ENCODE data around the gene ZBTB7C. TPM values are rescaled to one million over a fixed set of nuclear protein-coding genes. Genes with fewer than 3 reads are reported as not detected.

ZBTB7C gene
- total RNA-seq, 1 experiment from 2014 or later: 0.33 TPM

DNA sequence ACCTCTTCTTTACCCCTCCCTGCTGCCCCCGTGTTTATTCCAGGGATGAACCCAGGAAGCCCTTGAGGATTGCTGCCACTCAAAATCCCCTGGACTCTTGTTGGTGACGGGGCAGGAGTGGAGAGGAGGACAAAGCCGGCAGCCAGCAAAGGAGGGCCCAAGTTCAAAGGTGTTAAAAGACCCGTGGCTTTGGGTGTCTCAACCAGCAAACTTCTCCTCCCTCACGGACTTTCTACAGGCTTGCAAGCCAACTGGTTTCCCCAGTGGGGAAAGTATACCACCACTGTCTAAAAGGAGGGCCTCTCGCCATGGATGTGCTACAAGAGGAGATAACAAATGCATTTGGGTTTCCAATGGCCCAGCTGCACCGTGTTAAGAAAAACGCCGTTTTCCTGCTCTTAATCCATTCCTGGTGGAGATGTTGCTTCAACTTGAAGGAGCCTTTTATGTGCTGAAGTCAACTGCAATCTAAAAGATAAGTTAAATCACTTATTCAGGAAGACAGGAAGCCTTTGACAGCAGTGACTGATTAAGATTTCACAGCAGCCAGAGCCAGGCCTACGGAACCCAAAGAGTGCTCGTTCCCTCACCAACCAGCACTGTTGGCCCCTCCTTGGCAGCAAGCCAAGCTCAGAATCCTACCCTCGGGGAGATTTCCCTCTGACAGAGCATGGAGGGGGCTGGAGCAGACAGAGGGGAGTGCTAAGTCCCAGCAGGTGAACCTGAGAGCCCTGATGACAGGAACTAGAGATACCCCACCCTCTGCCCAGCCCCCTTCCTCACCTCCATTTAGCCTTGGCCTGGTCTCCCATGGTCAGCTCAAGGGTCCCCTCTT lies 57.8 kb downstream of the ZBTB7C start:
- no peaks in the 10 kb centered on the region for H3K9me3 Mint-ChIP-seq
- H3K23me2 ChIP-seq (ENCODE audit: insufficient read length, low read depth, low read length, poor library complexity, severe bottlenecking): no peaks in the 10 kb centered on the region
- H3K79me2 ChIP-seq (ENCODE audit: insufficient read depth, low read length): no peaks in the 10 kb centered on the region
- H3K4me1 Mint-ChIP-seq: peaks cover 2 to 5% of the 10 kb centered on the region in 2 experiments
- H3K27ac ChIP-seq (ENCODE audit: insufficient read length, low read depth, low read length): no peak overlapping the region
- H3K4me2 ChIP-seq (ENCODE audit: insufficient read depth, insufficient read length, low read length): no peak overlapping the region
- TF ChIP-seq, protein P1, sequence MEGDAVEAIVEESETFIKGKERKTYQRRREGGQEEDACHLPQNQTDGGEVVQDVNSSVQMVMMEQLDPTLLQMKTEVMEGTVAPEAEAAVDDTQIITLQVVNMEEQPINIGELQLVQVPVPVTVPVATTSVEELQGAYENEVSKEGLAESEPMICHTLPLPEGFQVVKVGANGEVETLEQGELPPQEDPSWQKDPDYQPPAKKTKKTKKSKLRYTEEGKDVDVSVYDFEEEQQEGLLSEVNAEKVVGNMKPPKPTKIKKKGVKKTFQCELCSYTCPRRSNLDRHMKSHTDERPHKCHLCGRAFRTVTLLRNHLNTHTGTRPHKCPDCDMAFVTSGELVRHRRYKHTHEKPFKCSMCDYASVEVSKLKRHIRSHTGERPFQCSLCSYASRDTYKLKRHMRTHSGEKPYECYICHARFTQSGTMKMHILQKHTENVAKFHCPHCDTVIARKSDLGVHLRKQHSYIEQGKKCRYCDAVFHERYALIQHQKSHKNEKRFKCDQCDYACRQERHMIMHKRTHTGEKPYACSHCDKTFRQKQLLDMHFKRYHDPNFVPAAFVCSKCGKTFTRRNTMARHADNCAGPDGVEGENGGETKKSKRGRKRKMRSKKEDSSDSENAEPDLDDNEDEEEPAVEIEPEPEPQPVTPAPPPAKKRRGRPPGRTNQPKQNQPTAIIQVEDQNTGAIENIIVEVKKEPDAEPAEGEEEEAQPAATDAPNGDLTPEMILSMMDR (conservative IDR thresholded peaks at IDR 0.05): no peak
- H3K56ac ChIP-seq (ENCODE audit: insufficient read length, low read depth, low read length): no peak overlapping the region
- no peak overlapping the region for H3K9ac ChIP-seq (ENCODE audit: extremely low read depth, insufficient read length, low read length)
- no peaks in the 10 kb centered on the region for H3K9me3 ChIP-seq (ENCODE audit: control insufficient read depth, low read depth, low read length)
- no peak for DNase-seq
- no peaks in the 10 kb centered on the region for H3K27me3 ChIP-seq (ENCODE audit: insufficient read depth, low read length)
- H2AK5ac ChIP-seq (ENCODE audit: insufficient read length, low read length): no peak overlapping the region
- H2AFZ ChIP-seq (ENCODE audit: low read length): no peak overlapping the region
- H3K4me1 ChIP-seq (ENCODE audit: insufficient read depth, low read length): no peaks in the 10 kb centered on the region
- H3K79me1 ChIP-seq (ENCODE audit: insufficient read depth, low read depth, low read length, poor library complexity, severe bottlenecking): no peaks in the 10 kb centered on the region
- H4K8ac ChIP-seq (replicated peaks; ENCODE audit: insufficient read length, low read depth, low read length): no peak overlapping the region
- no peak overlapping the region for H3K4me3 Mint-ChIP-seq
- peaks cover 4% of the 10 kb centered on the region for H3K27me3 Mint-ChIP-seq (ENCODE audit: low read depth)
- no peak overlapping the region for H3K23ac ChIP-seq (ENCODE audit: insufficient read length, low read depth, low read length)
- no CpG with 5 or more reads among the region's 12 CpGs for WGBS (ENCODE audit: extremely low coverage, insufficient read length, low lambda C conversion rate)
- H3K14ac ChIP-seq (ENCODE audit: insufficient read depth, low read length): no peak overlapping the region
- H3K4ac ChIP-seq (ENCODE audit: low read depth, low read length): no peak overlapping the region
- no peak overlapping the region for H4K91ac ChIP-seq (ENCODE audit: insufficient read length, low read depth, low read length)
- no peak overlapping the region for H3K27ac Mint-ChIP-seq
- H2BK15ac ChIP-seq (ENCODE audit: low read depth, low read length): no peak overlapping the region
- no peak overlapping the region for H2BK12ac ChIP-seq (ENCODE audit: insufficient read length, low read depth, low read length)
- H4K20me1 ChIP-seq (ENCODE audit: control insufficient read depth, insufficient read depth, insufficient read length): no peaks in the 10 kb centered on the region
- no peak overlapping the region for H3K18ac ChIP-seq (ENCODE audit: insufficient read length, low read depth, low read length)
- no peaks in the 10 kb centered on the region for H3K36me3 Mint-ChIP-seq (ENCODE audit: insufficient read depth in 1 of 3, low read depth in 3 of 3)
- no peak overlapping the region for H2BK120ac ChIP-seq (ENCODE audit: low read depth, low read length, poor library complexity, severe bottlenecking)
- H2BK5ac ChIP-seq (ENCODE audit: insufficient read length, low read length): no peak overlapping the region
- no peak overlapping the region for H3T11ph ChIP-seq (ENCODE audit: low read length)
- no peak overlapping the region for H2BK20ac ChIP-seq (ENCODE audit: low read depth, low read length, poor library complexity, severe bottlenecking)
- no peak overlapping the region for H4K5ac ChIP-seq (ENCODE audit: insufficient read length, low read depth, low read length)

Measured in H9 (cell line).